Caco-2 (cell line): ENCODE data around the gene FEZ2. TPM values are rescaled to one million over a fixed set of nuclear protein-coding genes. Genes with fewer than 3 reads are reported as not detected.

Experiments
- BruUV-seq: library from RNA; stranded (reverse); fragments of 400-500 nt; replicated peaks from 2 replicates; lab custom pipeline; 2021; lab: Mats Ljungman, UMichigan
- CTCF ChIA-PET: fragments of 300-600 bp; sonication (Branson Sonifier 250); formaldehyde crosslinking; loops from one replicate; lab custom pipeline; 2022; ENCODE audit warnings: antibody characterized with exemption; lab: Charles Lee
- POLR2A ChIA-PET: fragments of 300-600 bp; sonication (Branson Sonifier 250); formaldehyde crosslinking; loops from one replicate; lab custom pipeline; 2022; ENCODE audit warnings: antibody characterized with exemption; lab: Charles Lee
- DNase-seq, 2 experiments: peaks; one replicate each; pipeline versions ENCODE4 v3.0.0 to v3.0.0-alpha.2; 2020 to 2022
- H3K27me3 ChIP-seq: replicated peaks from 2 replicates; pipeline ENCODE4 v1.6.0; 2011; ENCODE audit warnings: low read length; ENCODE audit not compliant: control insufficient read depth, insufficient read depth
- H3K36me3 ChIP-seq: 2 replicates; pipeline ENCODE4 v1.5.1; 2011; ENCODE audit warnings: low read length; ENCODE audit not compliant: control insufficient read depth, insufficient read depth
- H3K4me1 ChIP-seq: fragments of 250-450 bp; sonication (Bioruptor Pico); 2 replicates; pipeline ENCODE4 v1.5.1; 2020; ENCODE audit warnings: mild to moderate bottlenecking
- H3K4me3 ChIP-seq: 2 replicates; pipeline ENCODE4 v1.5.1; 2011; ENCODE audit warnings: low read depth, mild to moderate bottlenecking, control low read depth, low read length
- H3K9me3 ChIP-seq: fragments of 250-450 bp; sonication (Bioruptor Pico); 2 replicates; pipeline ENCODE4 v1.5.1; 2020; ENCODE audit warnings: mild to moderate bottlenecking, moderate library complexity
- H3K27ac Mint-ChIP-seq: one replicate; pipeline ENCODE4 v1.8.0; 2022; ENCODE audit warnings: mixed read lengths; ENCODE audit not compliant: unreplicated experiment
- H3K27me3 Mint-ChIP-seq: one replicate; pipeline ENCODE4 v1.8.0; 2022; ENCODE audit warnings: mixed read lengths; ENCODE audit not compliant: insufficient read depth, unreplicated experiment
- H3K36me3 Mint-ChIP-seq: one replicate; pipeline ENCODE4 v1.8.0; 2022; ENCODE audit warnings: mild to moderate bottlenecking, mixed read lengths; ENCODE audit not compliant: insufficient read depth, unreplicated experiment
- H3K4me1 Mint-ChIP-seq: one replicate; pipeline ENCODE4 v1.8.0; 2022; ENCODE audit warnings: low read depth, mixed read lengths; ENCODE audit not compliant: unreplicated experiment
- H3K4me3 Mint-ChIP-seq: one replicate; pipeline ENCODE4 v1.8.0; 2022; ENCODE audit warnings: mild to moderate bottlenecking, moderate library complexity, mixed read lengths; ENCODE audit not compliant: unreplicated experiment
- H3K9me3 Mint-ChIP-seq: one replicate; pipeline ENCODE4 v1.8.0; 2022; ENCODE audit warnings: mixed read lengths; ENCODE audit not compliant: unreplicated experiment
- CTCF ChIP-seq, 2 experiments: fragments of 200-600 bp in 1 of 2; IDR thresholded peaks; 1 replicate in 1 of 2; 2 replicates in 1 of 2; pipeline versions ENCODE4 v1.5.1 to v1.8.0; 2011 to 2022; ENCODE audit warnings: antibody characterized with exemption in 1 of 2, control low read depth in 1 of 2, inconsistent platforms in 1 of 2, low read depth in 1 of 2, low read length in 1 of 2, mild to moderate bottlenecking in 1 of 2, moderate library complexity in 1 of 2; ENCODE audit not compliant: insufficient read depth in 1 of 2, severe bottlenecking in 1 of 2, unreplicated experiment in 1 of 2
- intact Hi-C: fragments of 100-400 bp; cut with micrococcal nuclease; formaldehyde crosslinking; loops from one replicate; pipeline ENCODE4 v1.10.0; 2022; ENCODE audit not compliant: unreplicated experiment
- total RNA-seq: library from RNA; stranded (reverse); gene quantifications from 2 replicates; pipeline ENCODE4 v1.2.3, GENCODE V29; 2022

Gene FEZ2
- total RNA-seq, 1 experiment from 2014 or later: 55.8 TPM

- H3K36me3 Mint-ChIP-seq: peaks cover 100% of the 10 kb centered on the region
- no peak for TF ChIP-seq CTCF (IDR thresholded peaks at IDR 0.05; ENCODE audit: insufficient read depth in 1 of 2, low read depth in 1 of 2, low read length in 1 of 2, severe bottlenecking in 1 of 2, unreplicated experiment in 1 of 2)
- intact Hi-C loops: no loop called here
Observed at GRCh38 chr2:36511858-36512603, 85.9 kb downstream of the FEZ2 start.

DNA sequence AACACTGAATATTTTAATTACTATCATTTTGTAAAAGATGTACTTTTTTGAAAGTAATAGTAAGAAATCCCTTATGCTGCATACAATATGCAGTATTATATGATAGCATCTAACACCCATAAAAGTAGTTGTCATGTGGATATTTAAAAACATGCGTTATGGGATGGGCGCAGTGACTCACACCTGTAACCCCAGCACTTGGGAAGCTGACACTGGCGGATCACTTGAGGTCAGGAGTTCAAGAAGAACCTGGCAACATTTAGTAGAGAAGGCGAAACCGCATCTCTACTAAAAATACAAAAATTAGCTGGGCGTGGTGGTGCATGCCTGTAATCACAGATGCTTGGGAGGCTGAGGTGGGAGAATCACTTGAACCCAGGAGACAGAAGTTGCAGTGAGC, 88.9 kb downstream of the FEZ2 start:
- Histone ChIP-seq H3K4me3 (no peak overlapping the region), H3K4me1 (peaks cover 17% of the 10 kb centered on the region), H3K36me3 (peaks cover 2% of the 10 kb centered on the region; the same call in 1 of the 2 replicates), H3K9me3 (no peaks in the 10 kb centered on the region), H3K27me3 (no peaks in the 10 kb centered on the region)
- no TSS peak for BruUV-seq
- ChIA-PET POLR2A (no interaction called here), CTCF (no interaction called here)
- Mint-ChIP-seq H3K9me3 (no peaks in the 10 kb centered on the region), H3K27me3 (no peaks in the 10 kb centered on the region), H3K36me3 (peaks cover 100% of the 10 kb centered on the region), H3K4me1 (peaks cover 18% of the 10 kb centered on the region), H3K27ac (peak overlapping the region; percentile 75), H3K4me3 (no peak overlapping the region)
- no peak for TF ChIP-seq CTCF (IDR thresholded peaks at IDR 0.05; ENCODE audit: insufficient read depth in 1 of 2, low read depth in 1 of 2, low read length in 1 of 2, severe bottlenecking in 1 of 2, unreplicated experiment in 1 of 2)
- intact Hi-C loops: no loop called here
- DNase-seq: no peak

More at GRCh38 chr2:36511858-36512603, 85.9 kb downstream of the FEZ2 start:
- BruUV-seq: no TSS peak
- Histone ChIP-seq H3K4me1 (no peaks in the 10 kb centered on the region), H3K36me3 (peaks cover 5% of the 10 kb centered on the region), H3K4me3 (no peak overlapping the region), H3K27me3 (no peaks in the 10 kb centered on the region), H3K9me3 (no peaks in the 10 kb centered on the region)
- H3K27ac Mint-ChIP-seq: peak overlapping the region; percentile 66
- H3K9me3 Mint-ChIP-seq: no peaks in the 10 kb centered on the region
- DNase-seq: no peak
- POLR2A ChIA-PET: no interaction called here
- no peak overlapping the region for H3K4me3 Mint-ChIP-seq
- CTCF ChIA-PET: interaction anchor here (1.0 kb wide), 1 partner anchor 159 kb away, joined by 3 read pairs; no protein-coding TSS in a partner anchor
- H3K4me1 Mint-ChIP-seq: peaks cover 6% of the 10 kb centered on the region
- H3K27me3 Mint-ChIP-seq: no peaks in the 10 kb centered on the region

DNA sequence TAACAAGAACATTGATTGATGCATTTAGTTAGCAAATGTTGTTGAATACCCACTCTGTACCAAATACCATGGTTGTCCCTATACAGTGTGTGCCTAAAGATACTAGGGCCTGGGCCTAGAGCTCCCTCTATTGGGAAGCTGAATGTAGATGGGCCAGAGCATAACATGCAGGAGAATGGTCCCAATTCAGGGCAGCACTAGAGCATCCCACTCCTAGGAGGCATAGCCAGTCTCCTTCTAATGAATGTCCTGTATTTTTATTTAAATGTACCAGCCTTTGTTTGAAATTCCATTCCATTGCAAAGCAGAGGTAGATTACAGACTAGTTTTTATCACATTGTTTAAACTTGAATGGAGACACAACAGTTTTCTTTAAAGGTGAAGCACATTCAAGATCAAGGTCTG, 90.6 kb downstream of the FEZ2 start:
- Mint-ChIP-seq H3K27ac (peak overlapping the region; percentile 79), H3K4me3 (no peak overlapping the region), H3K4me1 (peaks cover 34% of the 10 kb centered on the region), H3K27me3 (no peaks in the 10 kb centered on the region), H3K9me3 (no peaks in the 10 kb centered on the region), H3K36me3 (peaks cover 100% of the 10 kb centered on the region)
- ChIA-PET CTCF (interaction anchor here (0.5 to 1.1 kb wide), 8 partner anchors 15 to 157 kb away, joined by 3 to 7 read pairs (median 3); no protein-coding TSS in a partner anchor), POLR2A (interaction anchor here (0.5 kb wide), 1 partner anchor 118 kb away, joined by 3 read pairs; no protein-coding TSS in a partner anchor)
- Histone ChIP-seq H3K4me3 (no peak overlapping the region), H3K27me3 (no peaks in the 10 kb centered on the region), H3K36me3 (no peaks in the 10 kb centered on the region), H3K4me1 (peaks cover 33% of the 10 kb centered on the region), H3K9me3 (no peaks in the 10 kb centered on the region)
- BruUV-seq: no TSS peak
- peak; percentile 56 to 89 for TF ChIP-seq CTCF (IDR thresholded peaks at IDR 0.05; ENCODE audit: insufficient read depth in 1 of 2, low read depth in 1 of 2, low read length in 1 of 2, severe bottlenecking in 1 of 2, unreplicated experiment in 1 of 2)
- intact Hi-C loops: loop anchor here (1.0 to 2.0 kb wide), 4 partner anchors 48 to 155 kb away; no protein-coding TSS in a partner anchor
- peak; percentile 70 to 79 for DNase-seq

Other genes with a start within 250 kb of the FEZ2 start
- gene CRIM1, start 242.4 kb downstream of the FEZ2 start, total RNA-seq: 270 and 292 TPM in 2 replicates
- 0.51 and 1.2 TPM in 2 replicates for gene VIT, start 98.5 kb upstream of the FEZ2 start, total RNA-seq